Nephron (organoid): ENCODE measurements around the gene MIGA1.
"Not testable (repeated sequence)": the region's sequence is repeated elsewhere in the genome, so short reads cannot be mapped to it uniquely, and the experiment has no call there.

ENCODE experiments used
- H3K27ac Mint-ChIP-seq, 3 experiments: 2 replicates each; pipeline ENCODE4 v1.8.0; 2020; ENCODE audit warnings: mixed read lengths in 3 of 3, mild to moderate bottlenecking in 2 of 3, moderate library complexity in 1 of 3
- H3K27me3 Mint-ChIP-seq: 2 replicates; pipeline ENCODE4 v1.8.0; 2021; ENCODE audit warnings: low read depth, mild to moderate bottlenecking, moderate library complexity, mixed read lengths
- H3K36me3 Mint-ChIP-seq: 2 replicates; pipeline ENCODE4 v1.8.0; 2020; ENCODE audit warnings: low read depth, mixed read lengths
- H3K4me1 Mint-ChIP-seq: 2 replicates; pipeline ENCODE4 v1.8.0; 2020; ENCODE audit warnings: mixed read lengths
- H3K4me3 Mint-ChIP-seq, 3 experiments: 2 replicates each; pipeline ENCODE4 v1.8.0; 2020; ENCODE audit warnings: mild to moderate bottlenecking in 3 of 3, mixed read lengths in 3 of 3, moderate library complexity in 2 of 3
- H3K9me3 Mint-ChIP-seq: 2 replicates; pipeline ENCODE4 v1.8.0; 2020; ENCODE audit warnings: mixed read lengths
- CTCF ChIP-seq, 3 experiments: fragments of 200-600 bp; sonication (generic); IDR thresholded peaks; one replicate each; pipeline ENCODE4 v1.5.0; 2021; ENCODE audit warnings: antibody characterized with exemption in 3 of 3; ENCODE audit not compliant: unreplicated experiment in 3 of 3

The MIGA1 gene

GRCh38 chr1:77744576-77744975 lies 34.9 kb upstream of the MIGA1 start:
- Mint-ChIP-seq H3K36me3 (peaks cover 45% of the 10 kb centered on the region), H3K9me3 (peaks cover 2% of the 10 kb centered on the region), H3K27ac (no peak overlapping the region), H3K27me3 (no peaks in the 10 kb centered on the region), H3K4me3 (no peak overlapping the region), H3K4me1 (no peaks in the 10 kb centered on the region)
- TF ChIP-seq CTCF (IDR thresholded peaks at IDR 0.05; ENCODE audit: unreplicated experiment in 3 of 3): no peak

- H3K4me3 Mint-ChIP-seq, H3K27me3 Mint-ChIP-seq, H3K27ac Mint-ChIP-seq, H3K4me1 Mint-ChIP-seq, H3K9me3 Mint-ChIP-seq: not testable (repeated sequence)
- H3K36me3 Mint-ChIP-seq: peaks cover 27% of the 10 kb centered on the region
These were observed 30.0 kb upstream of the MIGA1 start for GRCh38 chr1:77749489-77749888.

GRCh38 chr1:77756052-77756754 lies 23.2 kb upstream of the MIGA1 start:
- no peak overlapping the region for H3K4me3 Mint-ChIP-seq
- H3K4me1 Mint-ChIP-seq: peaks cover 30% of the 10 kb centered on the region
- no peaks in the 10 kb centered on the region for H3K36me3 Mint-ChIP-seq
- no peak overlapping the region for H3K27ac Mint-ChIP-seq
- H3K9me3 Mint-ChIP-seq: no peaks in the 10 kb centered on the region
- no peaks in the 10 kb centered on the region for H3K27me3 Mint-ChIP-seq
- no peak for TF ChIP-seq CTCF (IDR thresholded peaks at IDR 0.05; ENCODE audit: unreplicated experiment in 3 of 3)

GRCh38 chr1:77757066-77757584 lies 22.3 kb upstream of the MIGA1 start:
- no peak for TF ChIP-seq CTCF (IDR thresholded peaks at IDR 0.05; ENCODE audit: unreplicated experiment in 3 of 3)
- Mint-ChIP-seq H3K9me3 (no peaks in the 10 kb centered on the region), H3K4me3 (peak overlapping the region; percentile 82 to 98 (median 92)), H3K36me3 (no peaks in the 10 kb centered on the region), H3K27ac (peak overlapping the region; percentile 51 to 80 (median 58)), H3K27me3 (no peaks in the 10 kb centered on the region), H3K4me1 (peaks cover 30% of the 10 kb centered on the region)

- no peak for TF ChIP-seq CTCF (IDR thresholded peaks at IDR 0.05; ENCODE audit: unreplicated experiment in 3 of 3)
- Mint-ChIP-seq H3K4me3 (peak overlapping the region; percentile 82 to 98 (median 92)), H3K4me1 (peaks cover 30% of the 10 kb centered on the region), H3K9me3 (no peaks in the 10 kb centered on the region), H3K27ac (peak overlapping the region; percentile 51 to 80 (median 58)), H3K27me3 (no peaks in the 10 kb centered on the region), H3K36me3 (no peaks in the 10 kb centered on the region)
These were observed 21.8 kb upstream of the MIGA1 start for GRCh38 chr1:77757603-77758002.

GRCh38 chr1:77759071-77760028 lies 20.1 kb upstream of the MIGA1 start, which contains the start of gene USP33:
TSS of gene USP33 (minus strand) at chr1:77759852. CDS start at chr1:77741697, 18,155 bp downstream.
- H3K27ac Mint-ChIP-seq: peak within 1 kb of the TSS; percentile 95 to 97 (median 95)
- no peaks in the 10 kb centered on the region for H3K9me3 Mint-ChIP-seq
- TF ChIP-seq CTCF (IDR thresholded peaks at IDR 0.05; ENCODE audit: unreplicated experiment in 3 of 3): no peak

More at GRCh38 chr1:77759071-77760028, 20.1 kb upstream of the MIGA1 start, which contains the start of gene USP33:
- Mint-ChIP-seq H3K4me3 (peak within 1 kb of the TSS; percentile 92 to 98 (median 98)), H3K4me1 (peaks cover 30% of the 10 kb centered on the region), H3K27me3 (no peaks in the 10 kb centered on the region), H3K36me3 (no peaks in the 10 kb centered on the region)
